ENCODE measurements around the gene PFN3.

GRCh38 chr5:177442066-177442826, 41.8 kb upstream of the PFN3 start:
- TF ChIP-seq MXI1 (IDR thresholded peaks at IDR 0.05; ENCODE audit: borderline replicate concordance, low read depth, low read length) (no peak), ATF7 (IDR thresholded peaks at IDR 0.05) (no peak), ATF7 (CRISPR knock-in tag; IDR thresholded peaks at IDR 0.05) (no peak), CHD2 (IDR thresholded peaks at IDR 0.05; ENCODE audit: low read depth, low read length) (no peak), ZNF160 (CRISPR knock-in tag; IDR thresholded peaks at IDR 0.05) (no peak), ZNF589 (CRISPR knock-in tag; conservative IDR thresholded peaks at IDR 0.05) (no peak)
- TF ChIP-seq, protein P1, sequence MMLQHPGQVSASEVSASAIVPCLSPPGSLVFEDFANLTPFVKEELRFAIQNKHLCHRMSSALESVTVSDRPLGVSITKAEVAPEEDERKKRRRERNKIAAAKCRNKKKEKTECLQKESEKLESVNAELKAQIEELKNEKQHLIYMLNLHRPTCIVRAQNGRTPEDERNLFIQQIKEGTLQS (CRISPR knock-in tag; IDR thresholded peaks at IDR 0.05), result no peak

All from HepG2 (cell line).